Hematopoietic multipotent progenitor cell treated with erythropoietin and hydrocortisone succinate and interleukin-3 and kit ligand, for 4 days (in vitro differentiated cells): ENCODE measurements around the gene NOTCH1.
A peak's percentile ranks its signal among the peaks of the same experiment; 100 is the strongest.
"Not testable (repeated sequence)": the region's sequence is repeated elsewhere in the genome, so short reads cannot be mapped to it uniquely, and the experiment has no call there.

Experiments used
- DNase-seq: peaks from one replicate; pipeline ENCODE4 v3.0.0-alpha.2; 2015

The NOTCH1 gene

GRCh38 chr9:136578915-136579649, 33.2 kb upstream of the NOTCH1 start:
- peak; percentile 55 for DNase-seq

- DNase-seq = no peak
Measured at GRCh38 chr9:136578626-136578914, 32.7 kb upstream of the NOTCH1 start.

- no peak for DNase-seq
Measured at GRCh38 chr9:136577941-136578625, 32.2 kb upstream of the NOTCH1 start.

GRCh38 chr9:136576269-136576626, 30.4 kb upstream of the NOTCH1 start:
- DNase-seq = no peak

GRCh38 chr9:136575626-136576268, 29.9 kb upstream of the NOTCH1 start:
- no peak for DNase-seq

GRCh38 chr9:136574606-136575005, 28.8 kb upstream of the NOTCH1 start:
- not testable (repeated sequence) for DNase-seq

GRCh38 chr9:136572828-136573625, 27.2 kb upstream of the NOTCH1 start:
- DNase-seq = no peak

GRCh38 chr9:136572003-136572827, 26.4 kb upstream of the NOTCH1 start:
- no peak for DNase-seq

- no peak for DNase-seq
Measured at GRCh38 chr9:136571531-136571930, 25.7 kb upstream of the NOTCH1 start.

GRCh38 chr9:136570916-136571315, 25.1 kb upstream of the NOTCH1 start:
- DNase-seq = no peak

GRCh38 chr9:136570191-136570845, 24.5 kb upstream of the NOTCH1 start:
- DNase-seq = no peak

GRCh38 chr9:136569526-136570148, 23.8 kb upstream of the NOTCH1 start:
- no peak for DNase-seq

- DNase-seq = no peak
Measured at GRCh38 chr9:136568288-136569081, 22.6 kb upstream of the NOTCH1 start.

- no peak for DNase-seq
Measured at GRCh38 chr9:136567651-136568287, 21.9 kb upstream of the NOTCH1 start.

GRCh38 chr9:136566901-136567300, 21.1 kb upstream of the NOTCH1 start:
- DNase-seq = no peak

- no peak for DNase-seq
Measured at GRCh38 chr9:136566553-136566895, 20.7 kb upstream of the NOTCH1 start.

- DNase-seq = no peak
Measured at GRCh38 chr9:136565715-136566552, 20.1 kb upstream of the NOTCH1 start.

GRCh38 chr9:136565086-136565714, 19.4 kb upstream of the NOTCH1 start:
- no peak for DNase-seq
